HCT116 (cell line): ENCODE results near the gene PTGER1.

Experiments
- CTCF ChIP-seq, 3 experiments: fragments of 200-600 bp in 1 of 3; sonication (generic) in 1 of 3; IDR thresholded peaks in 2 of 3; conservative IDR thresholded peaks in 1 of 3; 2 replicates each; pipeline ENCODE4 v1.5.1; 2012 to 2017; ENCODE audit warnings: low read depth in 2 of 3, low read length in 2 of 3, antibody characterized with exemption in 1 of 3, borderline replicate concordance in 1 of 3, control low read depth in 1 of 3, mild to moderate bottlenecking in 1 of 3, mixed read lengths in 1 of 3, mixed run types in 1 of 3, moderate library complexity in 1 of 3; ENCODE audit not compliant: insufficient read depth in 1 of 3
- ELF1 ChIP-seq: IDR thresholded peaks from 2 replicates; pipeline ENCODE4 v1.6.1; 2012; ENCODE audit warnings: low read depth, borderline replicate concordance
- POLR2A ChIP-seq: IDR thresholded peaks from 2 replicates; pipeline ENCODE4 v1.7.0; 2011; ENCODE audit warnings: borderline replicate concordance; ENCODE audit not compliant: insufficient read depth, insufficient read length; ENCODE audit errors: extremely low read depth
- SP1 ChIP-seq: IDR thresholded peaks from 2 replicates; pipeline ENCODE4 v1.6.1; 2012; ENCODE audit warnings: low read depth
- ZFX ChIP-seq: fragments of 450-650 bp; IDR thresholded peaks from 2 replicates; pipeline ENCODE4 v1.6.1; 2017

- TF ChIP-seq CTCF (IDR thresholded peaks at IDR 0.05 in 2 of 3, conservative IDR thresholded peaks at IDR 0.05 in 1 of 3; ENCODE audit: borderline replicate concordance in 1 of 3, insufficient read depth in 1 of 3, low read depth in 2 of 3, low read length in 2 of 3): no peak
- no peak for TF ChIP-seq ZFX
- TF ChIP-seq POLR2A: no peak
- no peak for TF ChIP-seq ELF1
- TF ChIP-seq SP1: no peak
These were observed 11.4 kb downstream of the PTGER1 start for GRCh38 chr19:14463747-14464146.
